Activated naive CD4-positive, alpha-beta T cell (primary cell): ENCODE results near the gene AHI1.
"Not testable (repeated sequence)": the region's sequence is repeated elsewhere in the genome, so short reads cannot be mapped to it uniquely, and the experiment has no call there.

Experiments
- DNase-seq, 4 experiments: peaks; one replicate each; lab custom pipeline; 2025; lab: John Stamatoyannopoulos, UW

AHI1 gene

GRCh38 chr6:135260612-135261011 lies 236.9 kb downstream of the AHI1 start:
- DNase-seq, result no peak

GRCh38 chr6:135258970-135259369 lies 238.6 kb downstream of the AHI1 start:
- no peak for DNase-seq

- no peak for DNase-seq
Measured at GRCh38 chr6:135257631-135258405, 239.7 kb downstream of the AHI1 start.

- no peak for DNase-seq
Measured at GRCh38 chr6:135256866-135257265, 240.7 kb downstream of the AHI1 start.

- DNase-seq, result no peak
Measured at GRCh38 chr6:135254471-135254870, 243.1 kb downstream of the AHI1 start.

- DNase-seq, result no peak
Measured at GRCh38 chr6:135251498-135252441, 245.8 kb downstream of the AHI1 start.

GRCh38 chr6:135250751-135251497 lies 246.6 kb downstream of the AHI1 start:
- DNase-seq, result no peak

GRCh38 chr6:135250234-135250633 lies 247.3 kb downstream of the AHI1 start:
- DNase-seq, result no peak

- DNase-seq, result not testable (repeated sequence)
Measured at GRCh38 chr6:135246412-135247012, 251.0 kb downstream of the AHI1 start.

GRCh38 chr6:135244805-135245204 lies 252.7 kb downstream of the AHI1 start:
- DNase-seq, result no peak

- DNase-seq, result no peak
Measured at GRCh38 chr6:135243871-135244796, 253.4 kb downstream of the AHI1 start.

GRCh38 chr6:135240711-135241110 lies 256.8 kb downstream of the AHI1 start:
- no peak for DNase-seq

- no peak for DNase-seq
Measured at GRCh38 chr6:135236732-135237131, 260.8 kb downstream of the AHI1 start.

- no peak for DNase-seq
Measured at GRCh38 chr6:135236319-135236718, 261.2 kb downstream of the AHI1 start.

- no peak for DNase-seq
Measured at GRCh38 chr6:135235716-135236115, 261.8 kb downstream of the AHI1 start.

- DNase-seq, result no peak
Measured at GRCh38 chr6:135234492-135234780, 263.1 kb downstream of the AHI1 start.

- DNase-seq, result no peak
Measured at GRCh38 chr6:135233686-135234491, 263.7 kb downstream of the AHI1 start.
